A549 (cell line): ENCODE data around the gene ZNF775. TPM values are rescaled to one million over a fixed set of nuclear protein-coding genes. Genes with fewer than 3 reads are reported as not detected.
A peak's percentile ranks its signal among the peaks of the same experiment; 100 is the strongest.

Experiments used
- ATAC-seq, 2 experiments: fragments of 200-7000 bp in 1 of 2; fragments of >200 bp in 1 of 2; cut with Nextera tagmentation in 1 of 2; cut with Tn5 transposase in 1 of 2; 3 replicates each; pipeline versions ENCODE4 v1.8.0 to v1.9.1; 2018 to 2020; ENCODE audit warnings: mild to moderate bottlenecking in 1 of 2, moderate library complexity in 1 of 2
- CTCF ChIA-PET: fragments of 300-600 bp; sonication (Branson Sonifier 250); formaldehyde crosslinking; extraction: SDS; loops from one replicate; lab custom pipeline; 2021; ENCODE audit warnings: antibody characterized with exemption, inconsistent platforms; lab: Yijun Ruan, JAX
- POLR2A ChIA-PET: fragments of 350-600 bp; formaldehyde crosslinking; extraction: SDS; loops from one replicate; lab custom pipeline; 2021; ENCODE audit warnings: antibody characterized with exemption, inconsistent platforms; lab: Yijun Ruan, JAX
- DNase-seq, 2 experiments: peaks; one replicate each; pipeline versions ENCODE4 v3.0.0 to v3.0.0-alpha.2; 2011 to 2016; ENCODE audit warnings: low read depth in 1 of 2, low spot score in 1 of 2
- FAIRE-seq: peaks from 2 replicates; lab custom pipeline; 2011; peaks lifted over from hg19 to GRCh38; lab: Jason Lieb, UNC
- H3K27ac ChIP-seq, 2 experiments: fragments of >200 bp; sonication (Bioruptor Twin); formaldehyde crosslinking; 3 replicates each; pipeline ENCODE4 v1.5.1; 2016 to 2017
- H3K4me1 ChIP-seq: fragments of >200 bp; sonication (Bioruptor Twin); formaldehyde crosslinking; 3 replicates; pipeline ENCODE4 v1.6.1; 2016
- H3K4me2 ChIP-seq: fragments of >200 bp; sonication (Bioruptor Twin); formaldehyde crosslinking; 3 replicates; pipeline ENCODE4 v1.6.1; 2016
- H3K4me3 ChIP-seq: fragments of >200 bp; sonication (Bioruptor Twin); formaldehyde crosslinking; 3 replicates; pipeline ENCODE4 v1.5.1; 2016
- H3K9me3 ChIP-seq: fragments of >200 bp; sonication (Bioruptor Twin); formaldehyde crosslinking; 3 replicates; pipeline ENCODE4 v1.6.1; 2016
- BHLHE40 ChIP-seq: IDR thresholded peaks from 2 replicates; pipeline ENCODE4 v1.6.1; 2012; ENCODE audit warnings: low read depth, low read length, inconsistent platforms
- CHD4 ChIP-seq: fragments of 200-600 bp; sonication (generic); IDR thresholded peaks from 2 replicates; pipeline ENCODE4 v1.6.1; 2016; ENCODE audit warnings: antibody characterized with exemption, mild to moderate bottlenecking, borderline replicate concordance
- FOXS1 ChIP-seq: fragments of 250-450 bp; sonication (Bioruptor Pico); IDR thresholded peaks from 2 replicates; pipeline ENCODE4 v1.5.0; 2020; ENCODE audit warnings: mild to moderate bottlenecking, moderate library complexity
- HDAC2 ChIP-seq: fragments of 200-600 bp; sonication (generic); IDR thresholded peaks from 2 replicates; pipeline ENCODE4 v1.6.1; 2016
- HOXB13 ChIP-seq: fragments of 250-450 bp; sonication (Bioruptor Pico); IDR thresholded peaks from 2 replicates; pipeline ENCODE4 v1.5.0; 2020; ENCODE audit warnings: low read depth, mild to moderate bottlenecking, moderate library complexity
- JUN ChIP-seq, 2 experiments: fragments of >200 bp; sonication (Bioruptor Twin); formaldehyde crosslinking; IDR thresholded peaks; 2 replicates in 1 of 2; 3 replicates in 1 of 2; pipeline ENCODE4 v1.6.1; 2016 to 2017
- JUNB ChIP-seq: fragments of >200 bp; sonication (Bioruptor Twin); formaldehyde crosslinking; IDR thresholded peaks from 2 replicates; pipeline ENCODE4 v1.6.1; 2016
- KDM5A ChIP-seq: fragments of 200-600 bp; sonication (generic); IDR thresholded peaks from 2 replicates; pipeline ENCODE4 v1.6.1; 2016; ENCODE audit warnings: antibody characterized with exemption, mild to moderate bottlenecking
- MAZ ChIP-seq: fragments of 150-350 bp; IDR thresholded peaks from 2 replicates; pipeline ENCODE4 v1.6.1; 2014; ENCODE audit warnings: antibody characterized with exemption, low read depth, low read length, borderline replicate concordance
- MYC ChIP-seq: IDR thresholded peaks from 2 replicates; pipeline ENCODE4 v1.6.1; 2012; ENCODE audit warnings: mild to moderate bottlenecking, inconsistent platforms, low read length, improper control_type of control experiment, borderline replicate concordance
- NFE2L2 ChIP-seq: fragments of 150-350 bp; conservative IDR thresholded peaks from 2 replicates; pipeline ENCODE4 v1.6.1; 2014; ENCODE audit warnings: low read length
- POLR2AphosphoS2 ChIP-seq: conservative IDR thresholded peaks from 2 replicates; pipeline ENCODE4 v1.6.1; 2012; ENCODE audit warnings: low read length, improper control_type of control experiment, inconsistent platforms
- REST ChIP-seq: fragments of 200-600 bp; sonication (generic); IDR thresholded peaks from 2 replicates; pipeline ENCODE4 v1.6.1; 2016; ENCODE audit warnings: antibody characterized with exemption, mild to moderate bottlenecking, moderate library complexity
- SMC3 ChIP-seq: fragments of >200 bp; sonication (Bioruptor Twin); formaldehyde crosslinking; IDR thresholded peaks from 3 replicates; pipeline ENCODE4 v1.6.1; 2018; ENCODE audit warnings: inconsistent platforms
- SREBF2 ChIP-seq: fragments of 450-650 bp; IDR thresholded peaks from 2 replicates; pipeline ENCODE4 v1.6.1; 2014; ENCODE audit warnings: mild to moderate bottlenecking, moderate library complexity
- ZC3H11A ChIP-seq: fragments of 450-650 bp; IDR thresholded peaks from 2 replicates; pipeline ENCODE4 v1.6.1; 2014; ENCODE audit warnings: antibody characterized with exemption, mild to moderate bottlenecking
- ZFP36 ChIP-seq: fragments of 450-650 bp; IDR thresholded peaks from 2 replicates; pipeline ENCODE4 v1.6.1; 2014; ENCODE audit warnings: borderline replicate concordance; ENCODE audit not compliant: partially characterized antibody
- ZNF302 ChIP-seq: fragments of 250-450 bp; sonication (Bioruptor Pico); IDR thresholded peaks from 2 replicates; pipeline ENCODE4 v1.9.0; 2021; ENCODE audit warnings: inconsistent platforms, mild to moderate bottlenecking, moderate library complexity
- WGBS: methylation state at CpG from one replicate; pipeline ENCODE4 v1.1.6; 2017; ENCODE audit errors: missing lambda C conversion rate; 5-methylcytosine and 5-hydroxymethylcytosine counted together
- polyA plus RNA-seq, 4 experiments: library from polyadenylated mRNA; depleted of rRNA in 3 of 4; stranded (reverse); fragments of >200 nt; fragmentation: RNase III in 1 of 4; extraction: RNeasy Plus Mini Kit Qiagen cat#74134 plus additional on column Dnase treatment in 1 of 4; gene quantifications; 2 replicates in 3 of 4; 3 replicates in 1 of 4; pipeline ENCODE4 v1.2.3, GENCODE V29; 2011 to 2017
- TF ChIP-seq, protein P1 (sequence below): IDR thresholded peaks from 2 replicates; pipeline ENCODE4 v1.6.1; 2012; ENCODE audit warnings: low read depth, borderline replicate concordance
- TF ChIP-seq, protein P2 (sequence below): fragments of 250-450 bp; sonication (Bioruptor Pico); IDR thresholded peaks from 2 replicates; pipeline ENCODE4 v1.5.0; 2020; ENCODE audit warnings: low read depth, mild to moderate bottlenecking, moderate library complexity
- TF ChIP-seq, protein P3 (sequence below): IDR thresholded peaks from 2 replicates; pipeline ENCODE4 v1.6.1; 2012

ZNF775 gene
- polyA plus RNA-seq, 2 of the 4 experiments (the other 2 are of a cell fraction) = 1.7 to 5.4 TPM

DNA sequence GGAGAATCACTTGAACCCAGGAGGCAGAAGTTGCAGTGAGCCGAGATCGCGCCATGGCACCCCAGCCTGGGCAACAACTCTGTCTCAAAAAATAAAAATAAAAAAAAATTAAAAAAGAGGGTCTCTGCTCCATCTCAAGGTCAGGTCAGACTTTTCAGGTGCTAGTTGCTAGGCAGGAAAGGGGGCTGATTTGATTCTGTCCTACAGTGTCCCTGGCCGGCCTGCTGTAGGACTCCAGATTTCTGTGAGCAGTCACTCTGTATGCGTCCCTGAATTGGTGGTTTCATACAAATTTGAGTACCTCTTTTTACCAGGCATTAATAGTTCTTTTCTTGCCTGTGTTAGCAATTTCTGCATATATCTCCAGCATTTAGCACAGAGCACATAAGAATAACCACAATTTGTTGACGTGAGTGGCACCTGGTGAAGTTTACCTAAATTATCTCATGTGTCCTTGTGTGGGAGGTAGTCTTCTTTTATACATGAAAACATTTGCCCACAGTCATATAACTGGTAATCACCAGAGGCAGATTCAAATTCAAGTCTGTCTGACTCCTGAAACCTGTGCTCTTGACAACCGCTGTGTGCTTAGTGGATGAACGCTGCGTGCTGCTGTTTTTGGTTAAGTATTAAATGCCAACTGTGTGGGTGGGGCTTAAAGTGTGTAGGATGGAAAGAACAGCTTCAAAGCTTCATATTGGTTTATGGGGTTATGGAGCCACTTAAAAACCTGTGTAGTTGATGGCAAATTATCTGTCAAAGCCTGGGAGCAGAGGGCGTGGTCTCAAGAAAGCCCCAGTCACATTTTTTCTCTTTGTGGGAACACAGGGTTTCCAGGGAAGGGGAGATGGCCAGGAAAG lies 3.2 kb upstream of the ZNF775 start:
- TF ChIP-seq ZC3H11A = no peak
- no peak for TF ChIP-seq MAZ
- no peak for TF ChIP-seq POLR2AphosphoS2
- TF ChIP-seq, protein P1, sequence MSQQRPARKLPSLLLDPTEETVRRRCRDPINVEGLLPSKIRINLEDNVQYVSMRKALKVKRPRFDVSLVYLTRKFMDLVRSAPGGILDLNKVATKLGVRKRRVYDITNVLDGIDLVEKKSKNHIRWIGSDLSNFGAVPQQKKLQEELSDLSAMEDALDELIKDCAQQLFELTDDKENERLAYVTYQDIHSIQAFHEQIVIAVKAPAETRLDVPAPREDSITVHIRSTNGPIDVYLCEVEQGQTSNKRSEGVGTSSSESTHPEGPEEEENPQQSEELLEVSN = no peak
- TF ChIP-seq SREBF2 = no peak
- TF ChIP-seq, protein P2, sequence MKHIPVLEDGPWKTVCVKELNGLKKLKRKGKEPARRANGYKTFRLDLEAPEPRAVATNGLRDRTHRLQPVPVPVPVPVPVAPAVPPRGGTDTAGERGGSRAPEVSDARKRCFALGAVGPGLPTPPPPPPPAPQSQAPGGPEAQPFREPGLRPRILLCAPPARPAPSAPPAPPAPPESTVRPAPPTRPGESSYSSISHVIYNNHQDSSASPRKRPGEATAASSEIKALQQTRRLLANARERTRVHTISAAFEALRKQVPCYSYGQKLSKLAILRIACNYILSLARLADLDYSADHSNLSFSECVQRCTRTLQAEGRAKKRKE (CRISPR knock-in tag) = no peak
- TF ChIP-seq MYC = no peak
- TF ChIP-seq CHD4 = no peak
- ATAC-seq (no peak), FAIRE-seq (no peak), DNase-seq (no peak)
- no peaks in the 10 kb centered on the region for H3K9me3 ChIP-seq
- WGBS = 75% methylated on average over 10 of the region's 10 CpGs
- H3K27ac ChIP-seq = peak overlapping the region in 1 of 2 experiments; percentile 100; a peak in 1 of 6 replicates
- ChIA-PET CTCF (interaction anchor here (1.4 to 2.0 kb wide), 3 partner anchors 10 to 46 kb away, joined by 3 to 12 read pairs (median 4); no protein-coding TSS in a partner anchor), POLR2A (no interaction called here)
- no peak overlapping the region for H3K4me2 ChIP-seq
- peaks cover 37% of the 10 kb centered on the region for H3K4me1 ChIP-seq
- H3K4me3 ChIP-seq = no peak overlapping the region

GRCh38 chr7:150376560-150376959 lies 2.6 kb upstream of the ZNF775 start:
- Histone ChIP-seq H3K9me3 (no peaks in the 10 kb centered on the region), H3K27ac (peak overlapping the region in 1 of 2 experiments; percentile 100; a peak in 3 of 6 replicates), H3K4me1 (peaks cover 37% of the 10 kb centered on the region), H3K4me3 (no peak overlapping the region), H3K4me2 (0 out of 3 replicates have a peak overlapping the region, but pooled peaks have one; percentile 93)
- ChIA-PET CTCF (interaction anchor here (1.0 to 2.0 kb wide), 3 partner anchors 21 to 46 kb away, joined by 4 to 12 read pairs (median 8); no protein-coding TSS in a partner anchor), POLR2A (no interaction called here)
- no peak for ATAC-seq
- DNase-seq = no peak
- FAIRE-seq = no peak
- WGBS = 75% methylated on average over 6 of the region's 6 CpGs
- TF ChIP-seq NFE2L2 (no peak), POLR2AphosphoS2 (no peak), HDAC2 (no peak), ZNF302 (CRISPR knock-in tag) (no peak), JUNB (no peak), HOXB13 (no peak), KDM5A (no peak), CHD4 (no peak)
- TF ChIP-seq, protein P3, sequence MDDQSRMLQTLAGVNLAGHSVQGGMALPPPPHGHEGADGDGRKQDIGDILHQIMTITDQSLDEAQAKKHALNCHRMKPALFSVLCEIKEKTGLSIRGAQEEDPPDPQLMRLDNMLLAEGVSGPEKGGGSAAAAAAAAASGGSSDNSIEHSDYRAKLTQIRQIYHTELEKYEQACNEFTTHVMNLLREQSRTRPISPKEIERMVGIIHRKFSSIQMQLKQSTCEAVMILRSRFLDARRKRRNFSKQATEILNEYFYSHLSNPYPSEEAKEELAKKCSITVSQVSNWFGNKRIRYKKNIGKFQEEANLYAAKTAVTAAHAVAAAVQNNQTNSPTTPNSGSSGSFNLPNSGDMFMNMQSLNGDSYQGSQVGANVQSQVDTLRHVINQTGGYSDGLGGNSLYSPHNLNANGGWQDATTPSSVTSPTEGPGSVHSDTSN = no peak

- WGBS = 31% methylated on average over 3 of the region's 3 CpGs
- ATAC-seq = no peak
- peak overlapping the region; percentile 97 to 100; a peak in 4 of 6 replicates for H3K27ac ChIP-seq
- FAIRE-seq = no peak
- DNase-seq = no peak
- peaks cover 37% of the 10 kb centered on the region for H3K4me1 ChIP-seq
- H3K4me3 ChIP-seq = no peak overlapping the region
- H3K9me3 ChIP-seq = no peaks in the 10 kb centered on the region
- H3K4me2 ChIP-seq = peak overlapping the region; percentile 93
- TF ChIP-seq SREBF2 = no peak
- TF ChIP-seq JUN (IDR thresholded peaks at IDR 0.05) = no peak
- TF ChIP-seq BHLHE40 = no peak
- no peak for TF ChIP-seq CHD4
- TF ChIP-seq REST = no peak
- no peak for TF ChIP-seq FOXS1 (CRISPR knock-in tag)
- TF ChIP-seq ZFP36 = no peak
- TF ChIP-seq SMC3 = no peak
- ChIA-PET CTCF (interaction anchor here (0.5 to 2.0 kb wide), 6 partner anchors 21 to 72 kb away, joined by 3 to 12 read pairs (median 4); no protein-coding TSS in a partner anchor), POLR2A (interaction anchor here (2.1 kb wide), 1 partner anchor 8 kb away, joined by 44 read pairs; the partner anchor contains the start of gene REPIN1)
Measured at GRCh38 chr7:150377196-150377595, 1.9 kb upstream of the ZNF775 start.
